ENCODE results near the gene ERI3. TPM values are rescaled to one million over a fixed set of nuclear protein-coding genes. Genes with fewer than 3 reads are reported as not detected.

The ERI3 gene
- polyA plus RNA-seq, 3 donors: 26.4 to 35.0 (median 26.6) TPM

- Mint-ChIP-seq H3K27ac (no peak overlapping the region), H3K4me3 (no peak overlapping the region), H3K36me3 (peaks cover 25 to 26% of the 10 kb centered on the region in 2 donors), H3K27me3 (ENCODE audit: low read depth in 3 of 3) (peaks cover 0 to 2% (median 0%) of the 10 kb centered on the region in 3 donors), H3K9me3 (peaks cover 0 to 2% (median 0%) of the 10 kb centered on the region in 7 donors), H3K4me1 (peaks cover 19% of the 10 kb centered on the region)
- WGBS (ENCODE audit: insufficient coverage): 86% methylated on average over 6 of the region's 8 CpGs
- Histone ChIP-seq H3K27ac (ENCODE audit: low read depth in 1 of 2, low read length in 2 of 2) (no peak overlapping the region), H3K27me3 (ENCODE audit: control insufficient read depth in 2 of 2, insufficient read depth in 2 of 2, low read length in 2 of 2) (no peaks in the 10 kb centered on the region), H4K20me1 (ENCODE audit: insufficient read depth, low read length) (no peaks in the 10 kb centered on the region), H2AFZ (ENCODE audit: insufficient read depth, low read depth, low read length, poor library complexity, severe bottlenecking) (no peak overlapping the region), H3K79me2 (ENCODE audit: insufficient read depth, low read length) (no peaks in the 10 kb centered on the region), H3K4me3 (replicated peaks in 1 of 3; ENCODE audit: low read depth in 2 of 3, low read length in 3 of 3) (no peak overlapping the region), H3K9me3 (replicated peaks in 1 of 2; ENCODE audit: control insufficient read depth in 1 of 2, insufficient read depth in 1 of 2, low read length in 2 of 2) (no peaks in the 10 kb centered on the region), H3K4me2 (replicated peaks; ENCODE audit: extremely low read depth, low read length, poor library complexity, severe bottlenecking) (no peak overlapping the region), H3K36me3 (replicated peaks in 1 of 2; ENCODE audit: control insufficient read depth in 1 of 2, insufficient read depth in 2 of 2, low read length in 2 of 2) (peaks cover 0 to 18% of the 10 kb centered on the region in 2 donors), H3K4me1 (ENCODE audit: control insufficient read depth in 1 of 2, insufficient read depth in 2 of 2, low read length in 2 of 2) (peaks cover 16 to 17% of the 10 kb centered on the region in 2 donors), H3K9ac (ENCODE audit: insufficient read depth, low read length, poor library complexity, severe bottlenecking) (no peak overlapping the region)
- DNase-seq: no peak
- no peak for TF ChIP-seq CTCF (IDR thresholded peaks at IDR 0.05)
- intact Hi-C loops (cut with micrococcal nuclease): no loop called here
Measured at GRCh38 chr1:44236490-44237272, 118.4 kb downstream of the ERI3 start.

GRCh38 chr1:44235808-44236207 is 119.2 kb downstream of the ERI3 start:
- Mint-ChIP-seq H3K9me3 (peaks cover 0 to 5% (median 0%) of the 10 kb centered on the region in 7 donors), H3K4me1 (peaks cover 19% of the 10 kb centered on the region), H3K27ac (peak overlapping the region in 1 of 7 donors; percentile 73), H3K4me3 (no peak overlapping the region), H3K36me3 (peaks cover 21 to 22% of the 10 kb centered on the region in 2 donors), H3K27me3 (ENCODE audit: low read depth in 3 of 3) (peaks cover 0 to 2% (median 0%) of the 10 kb centered on the region in 3 donors)
- Histone ChIP-seq H3K36me3 (replicated peaks in 1 of 2; ENCODE audit: control insufficient read depth in 1 of 2, insufficient read depth in 2 of 2, low read length in 2 of 2) (peaks cover 0 to 20% of the 10 kb centered on the region in 2 donors), H4K20me1 (ENCODE audit: insufficient read depth, low read length) (no peaks in the 10 kb centered on the region), H3K79me2 (ENCODE audit: insufficient read depth, low read length) (no peaks in the 10 kb centered on the region), H3K4me3 (replicated peaks in 1 of 3; ENCODE audit: low read depth in 2 of 3, low read length in 3 of 3) (no peak overlapping the region), H2AFZ (ENCODE audit: insufficient read depth, low read depth, low read length, poor library complexity, severe bottlenecking) (no peak overlapping the region), H3K4me2 (replicated peaks; ENCODE audit: extremely low read depth, low read length, poor library complexity, severe bottlenecking) (no peak overlapping the region), H3K9ac (ENCODE audit: insufficient read depth, low read length, poor library complexity, severe bottlenecking) (no peak overlapping the region), H3K4me1 (ENCODE audit: control insufficient read depth in 1 of 2, insufficient read depth in 2 of 2, low read length in 2 of 2) (peaks cover 16 to 17% of the 10 kb centered on the region in 2 donors), H3K27ac (ENCODE audit: low read depth in 1 of 2, low read length in 2 of 2) (no peak overlapping the region), H3K27me3 (ENCODE audit: control insufficient read depth in 2 of 2, insufficient read depth in 2 of 2, low read length in 2 of 2) (no peaks in the 10 kb centered on the region), H3K9me3 (replicated peaks in 1 of 2; ENCODE audit: control insufficient read depth in 1 of 2, insufficient read depth in 1 of 2, low read length in 2 of 2) (no peaks in the 10 kb centered on the region)
- 100% methylated on average over 2 of the region's 5 CpGs for WGBS (ENCODE audit: insufficient coverage)
- no peak for TF ChIP-seq CTCF (IDR thresholded peaks at IDR 0.05)
- DNase-seq: no peak
- intact Hi-C loops (cut with micrococcal nuclease): no loop called here
